GM13977 (cell line): Measurements from ENCODE around the gene CDK5R2.

Experiments used
- DNase-seq: peaks from one replicate; pipeline ENCODE4 v3.0.0; 2012; ENCODE audit warnings: low spot score
- CTCF ChIP-seq: IDR thresholded peaks from 2 replicates; pipeline ENCODE4 v1.5.1; 2012; ENCODE audit warnings: mild to moderate bottlenecking, control low read depth; ENCODE audit not compliant: insufficient read depth; ENCODE audit errors: extremely low read depth, missing control alignments
- in situ Hi-C: fragments of 300-500 bp; cut with MboI; formaldehyde crosslinking; loops from one replicate; pipeline ENCODE4 v1.12.0; 2022; ENCODE audit warnings: low sequenced_read_pairs, low pct_unique_long_range_greater_than_20kb, mixed read lengths, inconsistent platforms; ENCODE audit not compliant: unreplicated experiment

Gene CDK5R2

GRCh38 chr2:218975060-218975777, 15.8 kb downstream of the CDK5R2 start:
- no peak for TF ChIP-seq CTCF
- in situ Hi-C loops = loop anchor here (10.0 kb wide), 1 partner anchor 110 kb away; no protein-coding TSS in a partner anchor
- DNase-seq = no peak

- in situ Hi-C loops = loop anchor here (10.0 kb wide), 1 partner anchor 115 kb away; no protein-coding TSS in a partner anchor
- TF ChIP-seq CTCF = peak; percentile 96
- peak; percentile 89 for DNase-seq
These were observed 20.6 kb downstream of the CDK5R2 start for GRCh38 chr2:218979846-218980734.

- no peak for TF ChIP-seq CTCF
- in situ Hi-C loops = no loop called here
- DNase-seq = peak; percentile 30
These were observed 21.4 kb downstream of the CDK5R2 start for GRCh38 chr2:218980735-218981389.

GRCh38 chr2:218981390-218981880, 22.0 kb downstream of the CDK5R2 start:
- peak; percentile 49 for DNase-seq
- TF ChIP-seq CTCF = peak; percentile 8
- in situ Hi-C loops = no loop called here

GRCh38 chr2:218981881-218982585, 22.6 kb downstream of the CDK5R2 start:
- DNase-seq = peak; percentile 51
- TF ChIP-seq CTCF = no peak
- in situ Hi-C loops = no loop called here
